Measurements from ENCODE around the gene CNIH3.
"Not testable (repeated sequence)": the region's sequence is repeated elsewhere in the genome, so short reads cannot be mapped to it uniquely, and the experiment has no call there.

Gene CNIH3

DNA sequence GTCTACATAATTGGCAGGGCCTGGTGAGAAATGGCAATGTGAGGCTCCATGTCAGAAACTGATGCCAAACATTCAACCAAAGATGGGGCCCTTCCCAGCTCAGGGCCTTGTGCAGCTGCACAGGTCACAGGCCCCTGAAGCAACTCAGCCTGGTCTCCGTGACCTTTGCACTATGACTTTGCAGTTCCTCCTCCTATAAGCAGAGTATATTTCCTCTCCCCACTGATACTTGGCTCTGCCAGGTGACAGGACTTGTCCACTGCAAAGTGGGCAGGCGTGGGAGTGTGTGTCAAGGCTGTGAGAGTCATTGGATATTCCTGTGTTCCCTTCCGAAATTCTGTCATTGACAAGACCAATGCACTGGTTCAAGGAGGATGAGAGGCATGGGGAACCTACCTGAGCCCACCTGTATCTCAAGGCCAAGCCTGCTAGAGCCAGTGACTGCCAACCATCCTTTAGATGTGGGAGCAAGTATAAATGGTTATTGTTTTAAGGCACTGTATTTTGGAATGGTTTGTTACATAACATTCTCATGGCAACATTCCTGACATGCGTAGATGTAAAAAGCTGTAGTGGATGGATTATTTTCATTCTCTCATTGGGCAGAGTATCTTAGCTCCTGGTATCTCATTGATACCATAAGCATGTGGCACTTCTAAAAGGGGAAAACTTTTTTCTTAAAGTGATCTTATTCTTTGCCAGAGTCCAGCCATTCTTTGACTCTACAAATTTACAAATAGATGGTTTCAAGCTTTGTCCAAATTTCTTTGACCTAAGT is 75.2 kb downstream of the CNIH3 start:
- no peak for DNase-seq

DNA sequence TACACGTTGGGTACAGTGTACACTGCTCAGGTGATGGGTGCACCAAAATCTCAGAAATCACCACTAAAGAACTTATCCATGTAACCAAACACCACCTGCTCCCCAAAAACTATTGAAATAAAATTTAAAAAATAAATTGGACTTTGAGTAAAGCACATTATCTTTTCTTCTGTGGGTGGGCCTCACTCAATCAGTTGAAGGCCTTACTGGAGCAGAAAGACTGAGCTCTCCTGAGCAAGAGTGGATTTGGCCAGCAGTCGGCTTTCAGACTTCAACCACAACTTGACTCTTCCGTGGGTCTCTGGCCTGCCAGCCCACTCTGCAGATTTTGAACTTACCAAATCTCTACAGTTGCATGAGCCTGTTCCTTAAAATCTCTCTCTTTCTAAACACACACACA is 78.9 kb downstream of the CNIH3 start:
- DNase-seq: no peak

DNA sequence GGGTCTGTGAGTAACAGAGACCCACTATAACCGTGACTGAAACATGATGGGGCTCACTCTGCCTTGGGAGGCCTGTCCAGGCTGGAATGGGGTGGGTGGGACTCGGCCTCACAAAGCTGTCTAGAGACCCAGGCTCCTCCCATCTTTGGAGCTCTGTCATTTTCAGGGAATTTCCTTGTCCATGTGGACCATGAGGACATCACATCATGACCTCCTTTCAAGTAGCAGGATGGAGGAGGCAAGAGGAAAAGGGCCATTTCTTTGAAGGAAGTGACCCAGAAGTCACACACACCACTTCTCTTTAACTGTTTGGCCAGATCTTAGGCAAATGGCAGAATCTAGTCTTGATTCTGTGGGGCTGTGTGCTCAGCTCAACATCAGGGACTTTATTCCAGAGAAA is 79.9 kb downstream of the CNIH3 start:
- no peak for DNase-seq

DNA sequence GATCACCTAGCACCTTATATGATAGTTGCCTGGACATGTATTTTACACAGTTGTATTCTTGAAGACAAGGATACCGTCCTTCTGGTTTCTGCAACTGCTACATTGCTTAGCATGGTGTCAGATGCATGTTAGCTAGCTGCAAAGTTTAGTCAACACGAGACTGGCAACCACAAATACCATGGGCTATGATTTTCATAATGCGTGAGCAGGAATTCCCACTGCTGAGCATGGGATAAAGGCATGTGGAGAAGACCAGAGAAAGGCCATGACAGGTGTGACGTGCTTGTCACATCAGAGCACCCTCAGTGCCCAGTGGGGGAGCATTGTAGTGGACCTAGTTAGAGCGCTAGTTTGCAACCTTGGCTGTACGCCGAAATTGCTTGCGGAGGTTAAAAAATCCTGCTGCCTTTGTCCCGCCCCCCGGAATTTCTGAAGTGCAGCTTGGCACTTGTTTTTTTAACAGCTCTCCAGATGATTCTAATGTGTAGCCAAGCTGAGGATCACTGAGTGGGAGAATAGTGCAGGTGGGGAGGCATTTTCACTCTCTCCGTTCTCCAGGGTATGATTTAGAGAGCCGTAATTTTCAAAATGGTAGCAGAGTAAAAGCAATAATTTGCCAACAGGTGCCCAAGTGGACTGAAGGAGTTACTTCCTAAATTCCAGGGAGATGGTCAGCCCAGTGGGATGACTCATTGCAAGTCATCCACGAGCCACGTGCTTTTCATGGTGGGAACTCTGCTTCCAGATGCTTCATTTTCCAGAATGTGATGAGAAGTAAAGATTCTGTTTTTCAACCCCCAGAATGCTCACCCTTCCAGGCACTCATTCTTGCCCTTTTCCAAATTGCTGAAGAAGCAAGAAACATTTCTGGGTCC is 81.0 kb downstream of the CNIH3 start:
- no peak for DNase-seq

DNA sequence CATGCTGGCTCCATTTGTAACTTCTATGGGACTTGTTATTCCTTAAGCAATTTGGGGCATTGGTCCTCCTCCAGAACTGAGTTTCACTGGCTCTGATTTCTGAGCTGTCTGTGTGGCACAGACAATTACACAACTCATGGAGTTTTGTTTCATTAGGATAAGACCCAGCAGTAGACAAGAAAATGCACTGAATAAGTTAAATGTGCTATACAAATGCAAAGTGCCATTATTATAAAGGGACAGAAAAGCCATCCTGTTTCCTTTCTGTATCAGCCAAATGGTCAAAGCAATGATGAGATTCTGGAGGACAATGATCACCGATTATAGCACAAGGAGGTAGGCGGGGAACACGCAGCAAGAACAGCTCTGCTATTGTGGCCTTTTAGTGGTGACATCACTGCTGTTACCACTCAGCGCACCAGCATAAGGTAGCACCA is 81.9 kb downstream of the CNIH3 start:
- no peak for DNase-seq

DNA sequence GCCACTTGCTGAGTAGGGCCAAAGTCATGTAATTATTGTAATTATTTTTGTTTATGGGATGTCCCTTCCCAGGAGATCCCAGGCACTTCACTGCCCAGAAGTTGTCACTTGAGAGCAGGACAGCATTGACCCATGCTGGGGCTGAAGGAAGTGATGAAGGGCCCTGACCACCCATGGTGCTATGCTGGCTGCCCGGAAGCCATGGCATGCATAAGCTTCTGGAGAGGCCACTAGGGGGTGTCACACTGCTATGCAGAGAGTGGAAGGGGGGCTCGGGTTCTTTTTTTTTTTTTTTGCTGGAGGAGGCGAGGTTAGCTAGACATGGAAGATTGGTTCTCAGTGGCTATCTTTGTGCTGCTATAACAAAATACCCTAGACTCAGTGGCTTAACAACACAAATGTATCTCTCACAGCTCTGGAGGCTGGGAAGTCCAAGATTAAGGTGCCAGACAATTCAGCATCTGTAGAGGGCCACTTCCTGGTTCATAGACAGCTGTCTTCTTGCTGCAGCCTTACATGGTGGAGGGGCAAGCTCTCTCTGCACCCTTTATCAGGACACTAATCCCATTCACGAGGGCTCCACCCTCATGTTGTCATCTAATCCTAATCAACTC is 84.9 kb downstream of the CNIH3 start:
- DNase-seq: peak; percentile 1 to 39

DNA sequence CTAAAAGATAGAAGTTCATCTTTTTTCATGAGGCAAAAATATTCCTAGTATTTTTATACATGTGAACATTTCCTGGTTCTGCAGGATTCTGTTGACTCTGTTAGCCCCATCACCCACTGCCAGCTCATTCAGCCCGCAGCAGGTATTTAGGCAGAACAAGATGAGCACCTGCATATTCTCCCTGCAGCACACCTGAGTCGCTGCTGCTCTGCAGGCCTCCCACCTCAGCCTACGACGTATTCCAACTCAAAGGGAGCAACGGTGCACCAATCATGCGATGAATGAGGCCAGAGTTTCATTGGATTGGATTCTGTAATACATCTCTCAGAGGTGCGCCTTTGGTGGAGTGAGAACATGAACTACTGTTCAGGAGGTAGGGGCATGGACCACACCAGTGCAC is 87.6 kb downstream of the CNIH3 start:
- DNase-seq: no peak

DNA sequence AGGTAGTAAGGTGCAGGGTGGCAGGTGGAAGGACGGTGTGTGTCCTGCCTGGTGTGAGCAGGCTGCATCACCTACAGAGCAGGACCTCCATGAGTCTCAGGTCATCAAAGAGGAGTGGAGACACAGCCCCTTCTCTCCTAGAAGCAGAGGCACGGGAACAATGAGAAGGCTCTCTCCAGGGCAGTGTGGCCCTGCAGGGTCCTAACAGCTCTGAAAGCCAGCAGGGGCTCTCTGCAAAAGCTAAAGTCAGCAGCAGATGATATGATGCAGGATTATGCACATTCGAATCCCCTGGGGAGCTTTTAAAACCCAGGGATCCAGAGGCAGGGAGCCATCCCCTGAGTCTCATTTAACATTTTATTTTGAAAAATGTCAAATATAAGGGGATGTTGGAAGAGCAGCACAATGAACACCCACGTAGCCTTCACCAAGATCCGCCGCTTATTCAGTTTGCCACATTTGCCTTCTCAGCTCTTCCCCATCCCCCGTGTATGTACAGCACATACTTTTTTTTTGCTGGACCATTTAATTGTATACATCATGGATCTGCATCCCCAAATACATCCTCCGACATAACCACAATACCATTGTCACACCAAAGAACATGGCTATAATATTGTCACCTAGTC is 88.1 kb downstream of the CNIH3 start:
- DNase-seq: no peak

DNA sequence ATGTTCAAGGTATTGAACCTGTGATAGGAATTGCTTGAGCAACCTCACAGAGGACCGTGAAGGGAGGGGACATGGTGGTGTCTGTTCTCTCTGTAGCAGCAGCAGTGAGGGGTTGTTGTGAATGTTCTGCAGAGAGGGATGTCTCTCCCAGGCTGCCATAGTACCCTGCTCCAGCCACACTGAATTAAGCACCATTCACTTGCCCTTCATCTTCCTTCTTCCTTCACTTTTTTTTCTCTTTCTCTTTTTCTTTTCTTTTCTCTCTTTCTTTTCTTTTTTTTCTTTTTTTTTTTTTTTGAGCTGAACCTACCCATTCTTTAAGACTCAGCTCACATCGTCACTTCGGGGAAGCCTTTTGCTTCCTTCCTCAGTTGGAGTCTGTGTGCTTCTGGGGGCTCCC is 89.5 kb downstream of the CNIH3 start:
- DNase-seq: no peak

DNA sequence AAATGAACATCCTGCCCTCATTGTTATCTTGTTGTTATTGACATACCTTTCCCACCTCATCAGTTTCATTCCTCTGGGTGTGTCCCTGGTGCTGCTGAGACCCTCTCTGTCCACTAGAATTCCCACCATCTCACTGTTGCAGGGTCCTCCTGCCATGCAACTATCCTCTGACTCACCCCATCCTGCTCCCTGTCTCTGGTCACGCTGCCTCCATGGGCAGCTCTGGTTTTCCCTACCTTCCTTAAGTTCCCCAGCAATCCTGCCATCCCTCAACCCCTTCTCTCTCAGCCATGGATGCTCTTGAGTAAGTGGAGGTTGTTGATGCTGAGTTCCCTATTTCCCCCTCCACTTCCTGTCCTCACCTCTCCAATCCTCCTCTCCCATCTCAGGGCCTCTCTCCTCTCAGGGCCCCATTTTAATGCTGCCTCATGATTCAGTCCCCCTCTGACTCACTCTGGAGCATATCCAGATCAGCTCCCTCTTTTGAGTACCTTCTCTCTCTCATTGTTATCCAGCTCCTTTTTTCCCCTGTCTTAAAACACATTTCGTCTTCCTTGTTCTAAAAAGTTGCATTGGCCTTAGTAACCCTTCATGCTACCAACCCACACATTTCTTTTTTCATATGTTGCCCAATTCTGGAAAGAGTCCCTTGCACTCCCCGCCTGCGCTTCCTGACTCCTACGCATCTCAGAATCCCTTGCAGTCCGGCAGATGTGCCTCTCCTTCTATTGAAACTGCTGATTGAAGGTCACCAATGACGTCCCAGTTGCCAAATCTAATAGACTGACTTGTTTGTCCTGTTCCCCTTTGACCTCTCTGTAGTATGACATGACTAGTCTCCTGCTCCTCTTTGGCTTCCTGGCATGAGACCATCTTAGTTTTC is 92.0 kb downstream of the CNIH3 start:
- DNase-seq: peak in 1 of 2 experiments; percentile 37

DNA sequence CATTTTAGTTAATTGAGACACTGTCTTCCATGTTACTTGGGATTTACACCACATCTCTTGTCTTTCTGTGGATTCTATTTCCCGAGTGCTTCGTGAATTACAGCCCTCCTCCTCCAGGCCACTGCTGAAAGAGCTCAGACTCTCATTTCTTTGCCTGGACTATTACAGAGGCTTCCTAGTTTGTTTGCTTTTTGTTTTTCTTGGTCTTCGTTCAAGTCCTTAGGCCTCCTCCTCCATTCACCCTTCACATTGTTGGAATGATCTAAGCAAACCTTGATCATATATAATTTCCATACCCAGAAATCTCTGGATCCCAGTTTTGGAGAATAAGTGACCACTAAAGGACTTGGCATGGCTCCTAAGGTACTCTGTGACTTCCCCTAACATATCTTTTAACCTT is 94.1 kb downstream of the CNIH3 start:
- DNase-seq: no peak

DNA sequence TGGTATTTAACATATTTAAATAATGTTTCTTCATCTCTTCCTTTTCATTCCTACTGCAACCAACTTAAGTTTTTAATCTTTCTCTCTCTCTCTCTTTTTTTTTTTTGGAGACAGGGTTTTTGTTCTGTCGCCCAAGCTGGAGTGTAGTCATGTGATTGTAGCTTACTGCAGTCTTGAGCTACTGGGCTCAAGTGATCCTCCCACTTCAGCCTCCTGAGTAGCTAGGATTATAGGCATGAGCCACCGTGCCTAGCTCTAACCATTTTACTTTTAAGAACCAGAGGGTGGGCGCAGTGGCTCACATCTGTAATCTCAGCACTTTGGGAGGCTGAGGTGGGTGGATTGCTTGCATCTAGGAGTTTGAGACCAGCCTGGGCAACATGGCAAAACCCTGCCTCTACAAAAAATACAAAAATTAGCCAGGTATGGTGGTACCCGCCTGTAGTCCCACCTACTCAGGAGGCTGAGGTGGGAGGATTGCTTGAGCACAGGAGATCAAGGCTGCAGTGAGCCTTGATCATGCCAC is 95.2 kb downstream of the CNIH3 start:
- not testable (repeated sequence) for DNase-seq

DNA sequence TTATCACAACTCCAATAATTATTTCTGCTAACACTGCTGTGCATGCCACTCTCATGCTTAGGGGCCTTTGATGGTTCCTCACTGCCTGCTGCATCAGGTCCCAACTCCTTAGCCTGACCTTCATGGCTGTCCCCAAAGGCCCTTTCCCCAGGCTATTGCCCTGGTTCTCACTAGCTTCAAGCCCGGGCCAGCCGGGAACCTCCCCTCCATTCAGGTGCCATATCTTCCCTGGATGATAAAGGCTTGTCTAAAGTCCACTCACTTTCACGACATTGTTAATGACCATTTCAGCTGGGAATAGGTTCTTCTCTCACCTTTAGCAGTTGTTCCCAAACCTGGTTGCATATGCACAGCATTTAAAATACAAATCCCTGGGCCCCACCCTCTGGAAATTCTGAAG is 95.8 kb downstream of the CNIH3 start:
- DNase-seq: no peak

DNA sequence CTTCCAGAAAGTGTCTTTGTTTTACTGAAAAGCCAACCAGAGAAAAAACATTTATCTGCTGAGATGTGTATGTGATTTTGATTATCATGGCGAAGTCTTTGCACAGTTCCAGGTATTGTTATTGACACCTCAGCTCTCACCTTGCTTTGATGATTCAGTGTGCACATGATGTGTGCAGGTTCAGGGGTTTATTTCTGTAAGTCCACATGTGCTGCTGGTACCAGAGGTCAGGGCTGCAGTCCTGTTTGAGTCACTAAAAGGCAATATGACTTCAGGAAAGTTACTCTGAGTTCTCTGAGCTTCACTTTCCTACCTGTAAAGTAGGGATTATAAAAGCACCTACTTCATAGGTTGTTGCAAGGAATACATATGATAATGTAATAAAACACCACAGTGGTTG is 97.1 kb downstream of the CNIH3 start:
- no peak for DNase-seq

DNA sequence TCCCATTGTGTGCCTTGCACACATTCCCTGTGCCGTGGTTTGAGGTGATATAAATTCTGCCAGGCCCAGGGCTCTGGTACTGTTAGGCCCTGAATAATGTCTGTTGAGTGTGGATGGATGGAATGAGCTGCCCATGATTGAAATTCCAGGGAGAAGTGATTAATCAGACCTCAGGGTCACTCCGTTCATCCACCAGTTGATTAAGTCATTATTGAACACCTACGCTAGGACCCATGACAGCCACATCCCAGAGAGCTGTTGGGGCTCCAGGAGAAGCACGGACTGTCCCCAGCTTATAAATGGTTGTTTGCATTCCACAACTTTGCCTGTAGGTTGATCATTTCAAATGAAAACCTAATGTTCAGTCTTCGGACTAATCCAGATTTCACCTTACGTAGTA is 98.4 kb downstream of the CNIH3 start:
- no peak for DNase-seq

DNA sequence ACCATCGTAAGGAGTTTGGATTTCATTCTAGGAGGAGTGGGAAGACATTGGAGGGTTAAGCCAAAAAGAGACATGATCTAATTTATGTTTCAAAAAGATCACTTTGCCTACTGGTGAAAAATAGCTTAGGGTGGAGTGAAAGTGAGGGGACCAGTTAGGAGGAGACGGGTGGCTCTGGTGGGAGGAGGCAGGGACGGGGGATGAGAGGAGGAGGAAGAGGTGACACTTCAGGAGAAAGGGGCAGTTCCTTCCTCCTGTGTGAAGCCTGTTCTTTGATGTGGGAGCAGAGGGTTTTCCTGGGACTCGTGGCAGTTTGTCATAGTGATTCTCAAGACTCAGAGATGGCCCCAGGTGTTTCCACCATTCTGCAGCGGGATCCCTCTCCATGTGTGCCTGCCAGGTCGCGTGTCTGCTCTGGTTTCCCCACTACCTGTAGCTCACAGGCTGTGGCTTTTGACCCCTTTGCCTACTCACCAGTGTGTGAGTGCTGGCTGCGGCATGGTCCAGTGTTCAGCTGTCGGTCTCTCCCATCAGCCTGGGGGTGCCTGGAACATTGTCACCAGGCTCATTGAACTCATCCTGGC is 102.4 kb downstream of the CNIH3 start:
- DNase-seq: no peak

DNA sequence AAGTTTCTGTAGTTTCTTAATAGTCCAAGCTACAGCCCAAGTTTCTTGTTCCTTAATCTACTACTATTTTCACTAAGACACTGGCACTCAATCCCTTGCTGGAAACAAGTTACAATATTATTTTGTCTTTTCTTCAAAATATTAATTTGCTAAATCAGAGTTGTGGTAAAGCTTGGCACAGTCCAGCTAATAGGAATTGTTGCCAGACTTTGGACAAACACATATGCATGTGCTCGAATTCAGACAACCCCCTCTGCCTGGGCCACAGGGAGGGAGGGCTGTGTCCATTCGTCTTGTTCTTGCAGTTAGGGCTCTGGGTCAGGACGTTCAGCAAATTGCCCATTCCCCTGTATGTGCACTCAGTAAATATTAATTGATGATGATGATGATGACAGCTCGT is 103.6 kb downstream of the CNIH3 start:
- DNase-seq: no peak

DNA sequence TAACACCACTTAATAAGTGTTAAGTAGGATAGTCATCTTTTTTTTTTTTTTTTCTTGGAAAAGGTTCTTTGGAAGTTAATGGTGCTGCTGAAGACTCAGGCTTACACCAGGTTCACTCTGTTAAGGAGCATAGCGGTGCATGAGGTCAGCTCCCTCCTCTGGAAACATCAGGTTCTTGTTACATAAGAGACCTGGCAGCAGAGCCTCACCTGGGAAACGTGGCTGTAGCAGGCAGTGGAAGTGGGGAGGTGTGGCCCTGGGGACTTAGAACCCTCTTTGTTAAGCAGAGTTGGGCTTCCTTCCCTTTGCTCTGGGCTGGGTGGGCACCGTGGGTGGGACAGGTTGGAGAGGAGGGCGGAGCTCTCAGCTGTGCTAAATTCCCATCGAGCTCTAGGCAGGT is 104.1 kb downstream of the CNIH3 start:
- DNase-seq: no peak

DNA sequence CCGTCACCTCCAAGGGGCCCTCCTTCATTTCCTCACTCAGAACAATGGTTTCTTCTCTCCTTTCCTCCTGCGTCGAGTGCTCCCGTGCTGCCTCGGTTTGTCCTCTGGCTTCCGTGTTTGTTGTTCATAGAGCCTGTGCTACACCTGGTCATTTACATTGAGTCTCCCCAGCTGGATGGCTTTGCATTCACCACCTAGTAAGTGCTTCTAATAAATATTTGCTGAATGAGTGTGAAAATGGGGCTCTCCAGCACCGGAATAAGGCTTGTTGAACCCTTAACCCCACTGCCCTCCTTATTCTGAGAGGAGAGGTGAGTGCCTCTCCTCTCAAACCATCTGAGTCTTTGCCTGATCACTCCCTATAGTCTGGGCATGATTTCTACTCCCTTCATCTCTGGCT is 104.9 kb downstream of the CNIH3 start:
- DNase-seq: no peak

DNA sequence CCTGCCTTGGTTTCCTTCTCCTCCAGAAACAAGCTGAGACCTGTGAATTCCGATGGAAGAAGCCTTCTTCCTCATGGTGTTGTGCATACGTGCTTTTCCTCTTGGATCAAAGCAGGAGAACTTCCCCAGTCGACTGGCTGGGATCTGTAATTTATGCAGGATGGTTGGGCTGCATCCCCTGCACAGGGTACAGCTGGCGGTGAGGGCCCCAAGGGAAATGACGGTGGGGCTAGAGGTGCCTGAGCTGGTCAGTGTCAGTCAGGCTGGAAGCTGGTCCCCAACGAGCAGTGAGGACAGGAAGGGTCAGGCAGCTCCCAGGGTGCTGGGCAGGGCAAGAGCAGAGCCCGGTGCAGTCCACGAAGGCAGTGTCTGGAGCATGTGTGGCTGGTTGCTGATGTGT is 106.7 kb downstream of the CNIH3 start:
- no peak for DNase-seq

DNA sequence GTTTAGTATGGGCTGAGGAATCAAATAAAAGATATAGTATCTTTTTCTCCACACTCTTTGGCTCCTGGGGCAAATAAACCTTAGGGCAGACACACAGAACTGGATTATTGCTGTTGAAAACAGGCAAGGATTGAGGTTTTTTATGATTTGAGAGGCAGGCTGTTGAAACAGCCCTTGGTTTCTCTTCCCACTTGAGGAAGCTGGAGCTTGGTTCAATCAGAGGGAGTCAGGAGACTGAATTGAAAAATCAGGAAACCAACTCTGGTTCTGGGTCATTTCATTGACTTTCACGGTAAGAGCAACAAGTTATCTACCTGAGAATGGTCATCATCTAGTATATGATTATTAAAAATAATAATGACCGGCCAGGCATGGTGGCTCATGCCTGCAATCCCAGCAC is 108.4 kb downstream of the CNIH3 start:
- DNase-seq: no peak
